Esophagus squamous epithelium (tissue), 4 donors: Measurements from ENCODE around the gene HRH4.

Experiments
- POLR2A ChIP-seq, 4 donors: fragments of 450-650 bp; IDR thresholded peaks; one replicate each; pipeline ENCODE4 v1.6.1; 2017; ENCODE audit warnings: antibody characterized with exemption in 4 of 4, mild to moderate bottlenecking in 4 of 4, moderate library complexity in 3 of 4
- TF ChIP-seq, protein P1 (sequence below), 6 experiments: fragments of 450-650 bp in 4 of 6; fragments of 200-600 bp in 2 of 6; sonication (generic) in 2 of 6; IDR thresholded peaks; one replicate each; pipeline ENCODE4 v1.5.1; 2016 to 2019; ENCODE audit warnings: antibody characterized with exemption in 6 of 6, mild to moderate bottlenecking in 4 of 6, moderate library complexity in 4 of 6

DNA sequence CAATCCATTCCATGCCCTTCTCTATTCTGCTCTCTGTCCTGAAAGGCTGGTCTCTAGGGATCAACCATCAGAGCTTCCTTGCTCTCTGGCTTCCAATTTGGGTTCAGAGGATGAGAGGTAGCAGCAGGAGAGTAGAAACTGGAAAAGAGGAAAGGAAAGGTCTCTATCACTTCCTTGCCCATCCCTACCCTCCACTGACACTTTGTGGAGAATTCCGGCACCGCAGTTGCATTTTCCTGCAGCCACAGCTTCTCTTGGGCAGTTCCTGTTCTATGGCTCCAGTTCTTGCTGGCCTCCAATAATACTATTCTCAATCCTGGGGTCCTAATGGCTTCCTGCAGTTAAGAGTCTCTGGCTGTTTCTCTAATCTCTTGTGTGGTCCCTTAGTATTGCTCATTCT is 47.3 kb upstream of the HRH4 start:
- TF ChIP-seq, protein P1, sequence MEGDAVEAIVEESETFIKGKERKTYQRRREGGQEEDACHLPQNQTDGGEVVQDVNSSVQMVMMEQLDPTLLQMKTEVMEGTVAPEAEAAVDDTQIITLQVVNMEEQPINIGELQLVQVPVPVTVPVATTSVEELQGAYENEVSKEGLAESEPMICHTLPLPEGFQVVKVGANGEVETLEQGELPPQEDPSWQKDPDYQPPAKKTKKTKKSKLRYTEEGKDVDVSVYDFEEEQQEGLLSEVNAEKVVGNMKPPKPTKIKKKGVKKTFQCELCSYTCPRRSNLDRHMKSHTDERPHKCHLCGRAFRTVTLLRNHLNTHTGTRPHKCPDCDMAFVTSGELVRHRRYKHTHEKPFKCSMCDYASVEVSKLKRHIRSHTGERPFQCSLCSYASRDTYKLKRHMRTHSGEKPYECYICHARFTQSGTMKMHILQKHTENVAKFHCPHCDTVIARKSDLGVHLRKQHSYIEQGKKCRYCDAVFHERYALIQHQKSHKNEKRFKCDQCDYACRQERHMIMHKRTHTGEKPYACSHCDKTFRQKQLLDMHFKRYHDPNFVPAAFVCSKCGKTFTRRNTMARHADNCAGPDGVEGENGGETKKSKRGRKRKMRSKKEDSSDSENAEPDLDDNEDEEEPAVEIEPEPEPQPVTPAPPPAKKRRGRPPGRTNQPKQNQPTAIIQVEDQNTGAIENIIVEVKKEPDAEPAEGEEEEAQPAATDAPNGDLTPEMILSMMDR (IDR thresholded peaks at IDR 0.05), result no peak
- no peak for TF ChIP-seq POLR2A (IDR thresholded peaks at IDR 0.05)
